ENCODE measurements around the gene BHLHE40. TPM values are rescaled to one million over a fixed set of nuclear protein-coding genes. Genes with fewer than 3 reads are reported as not detected.

The BHLHE40 gene
- total RNA-seq, 4 donors from 2014 or later, result 13.1 to 28.5 (median 20.2) TPM

DNA sequence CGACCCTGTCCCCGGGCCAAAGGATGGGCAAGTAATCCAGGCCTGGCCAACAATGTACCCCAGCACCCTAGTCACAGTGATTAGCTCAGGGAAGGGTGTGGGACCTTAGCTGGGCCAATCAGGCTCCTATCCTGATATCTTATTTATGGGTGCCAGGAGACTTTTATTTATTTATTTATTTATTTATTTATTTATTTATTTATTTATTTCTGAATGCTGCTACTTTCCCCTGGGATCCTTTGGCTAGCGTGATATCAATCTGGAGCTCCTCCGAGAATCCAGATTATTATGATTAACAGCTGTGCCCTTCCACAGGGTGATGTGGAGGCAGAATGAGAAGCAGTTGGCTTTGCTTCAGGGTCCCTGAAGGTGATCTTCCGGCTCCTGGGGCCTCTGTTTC lies 32.2 kb upstream of the BHLHE40 start:
- Histone ChIP-seq H3K4me1 (peaks cover 11 to 18% of the 10 kb centered on the region in 2 donors), H3K9me3 (no peaks in the 10 kb centered on the region), H3K27me3 (no peaks in the 10 kb centered on the region), H3K4me3 (replicated peaks in 1 of 3) (no peak overlapping the region), H3K27ac (no peak overlapping the region), H3K36me3 (no peaks in the 10 kb centered on the region)
- intact Hi-C loops (cut with DNase I), result no loop called here
- WGBS, 2 donors, result 97% methylated on average over 5 of the region's 5 CpGs
- no peak for TF ChIP-seq POLR2A (IDR thresholded peaks at IDR 0.05)
- TF ChIP-seq, protein P1, sequence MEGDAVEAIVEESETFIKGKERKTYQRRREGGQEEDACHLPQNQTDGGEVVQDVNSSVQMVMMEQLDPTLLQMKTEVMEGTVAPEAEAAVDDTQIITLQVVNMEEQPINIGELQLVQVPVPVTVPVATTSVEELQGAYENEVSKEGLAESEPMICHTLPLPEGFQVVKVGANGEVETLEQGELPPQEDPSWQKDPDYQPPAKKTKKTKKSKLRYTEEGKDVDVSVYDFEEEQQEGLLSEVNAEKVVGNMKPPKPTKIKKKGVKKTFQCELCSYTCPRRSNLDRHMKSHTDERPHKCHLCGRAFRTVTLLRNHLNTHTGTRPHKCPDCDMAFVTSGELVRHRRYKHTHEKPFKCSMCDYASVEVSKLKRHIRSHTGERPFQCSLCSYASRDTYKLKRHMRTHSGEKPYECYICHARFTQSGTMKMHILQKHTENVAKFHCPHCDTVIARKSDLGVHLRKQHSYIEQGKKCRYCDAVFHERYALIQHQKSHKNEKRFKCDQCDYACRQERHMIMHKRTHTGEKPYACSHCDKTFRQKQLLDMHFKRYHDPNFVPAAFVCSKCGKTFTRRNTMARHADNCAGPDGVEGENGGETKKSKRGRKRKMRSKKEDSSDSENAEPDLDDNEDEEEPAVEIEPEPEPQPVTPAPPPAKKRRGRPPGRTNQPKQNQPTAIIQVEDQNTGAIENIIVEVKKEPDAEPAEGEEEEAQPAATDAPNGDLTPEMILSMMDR (IDR thresholded peaks at IDR 0.05), result no peak
- no peak for DNase-seq

DNA sequence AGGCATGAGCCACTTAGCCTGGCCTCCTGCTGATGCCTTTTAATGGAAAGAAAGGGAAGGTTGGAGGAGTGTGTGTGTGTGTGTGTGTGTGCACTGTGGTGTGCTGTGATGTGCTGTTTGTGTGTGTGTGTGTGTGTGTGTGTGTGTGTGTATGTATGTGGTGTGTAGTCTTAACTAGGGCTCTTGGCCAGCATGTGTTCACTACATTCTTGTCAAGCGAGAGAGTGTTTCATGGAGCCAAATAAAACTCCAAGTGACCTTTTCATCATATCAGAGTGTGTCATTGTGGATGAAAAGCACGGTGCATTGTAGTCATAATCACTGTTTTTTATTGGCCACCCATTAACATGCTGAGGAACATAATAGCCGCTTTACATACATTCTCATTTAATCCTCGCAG lies 30.8 kb upstream of the BHLHE40 start:
- H3K4me3 ChIP-seq (replicated peaks in 1 of 3), result no peak overlapping the region
- H3K27me3 ChIP-seq, result no peaks in the 10 kb centered on the region
- no peaks in the 10 kb centered on the region for H3K36me3 ChIP-seq
- peaks cover 17 to 24% of the 10 kb centered on the region in 2 donors for H3K4me1 ChIP-seq
- WGBS, 2 donors, result 86 to 89% methylated on average over 4 of the region's 4 CpGs
- TF ChIP-seq, protein P1 (IDR thresholded peaks at IDR 0.05), result no peak
- TF ChIP-seq POLR2A (IDR thresholded peaks at IDR 0.05), result no peak
- H3K27ac ChIP-seq, result no peak overlapping the region
- intact Hi-C loops (cut with DNase I), result no loop called here
- no peaks in the 10 kb centered on the region for H3K9me3 ChIP-seq
- no peak for DNase-seq

DNA sequence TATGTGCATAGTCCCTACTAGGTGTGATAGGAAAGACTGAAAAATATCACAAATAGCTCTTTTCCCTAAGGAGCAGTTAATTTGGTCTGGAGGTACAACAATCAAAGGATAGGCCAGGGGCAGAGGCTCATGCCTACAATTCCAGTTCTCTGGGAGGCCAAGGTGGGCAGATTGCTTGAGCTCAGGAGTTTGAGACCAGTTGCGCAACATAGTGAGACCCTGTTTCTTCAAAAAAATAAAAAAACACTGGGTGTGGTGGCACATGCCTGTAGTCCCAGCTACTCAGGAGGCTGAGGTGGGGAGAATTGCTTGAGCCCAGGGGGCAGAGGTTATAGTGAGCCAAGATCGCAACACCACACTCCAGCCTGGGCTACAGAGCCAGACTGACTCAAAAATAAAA lies 30.2 kb upstream of the BHLHE40 start:
- 88 to 89% methylated on average over 2 of the region's 2 CpGs for WGBS, 2 donors
- DNase-seq, result no peak
- Histone ChIP-seq H3K9me3 (no peaks in the 10 kb centered on the region), H3K27ac (peak overlapping the region in 2 of 3 donors; percentile 36 to 47), H3K36me3 (no peaks in the 10 kb centered on the region), H3K27me3 (no peaks in the 10 kb centered on the region), H3K4me1 (peaks cover 17 to 24% of the 10 kb centered on the region in 2 donors), H3K4me3 (replicated peaks in 1 of 3) (no peak overlapping the region)
- intact Hi-C loops (cut with DNase I), result no loop called here
- no peak for TF ChIP-seq POLR2A (IDR thresholded peaks at IDR 0.05)
- TF ChIP-seq, protein P1 (IDR thresholded peaks at IDR 0.05), result no peak

DNA sequence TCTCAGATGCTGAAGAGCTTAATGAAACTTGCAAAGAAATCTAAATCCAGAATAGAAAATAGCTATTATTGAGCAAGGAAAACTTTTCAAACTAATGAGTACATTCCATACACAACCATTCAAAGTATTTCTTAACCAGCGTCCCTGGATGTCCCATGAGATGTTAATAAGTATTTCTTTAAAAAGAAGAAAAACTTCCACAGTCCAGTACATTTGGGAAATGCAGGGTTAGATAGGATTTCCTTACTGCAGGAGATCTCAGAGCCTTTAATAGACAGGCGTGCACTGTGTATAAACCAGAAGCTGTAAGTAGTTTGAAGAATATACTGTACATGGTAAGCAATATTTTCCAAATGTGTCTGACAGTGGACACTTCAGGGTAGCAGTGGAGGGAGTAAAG lies 29.6 kb upstream of the BHLHE40 start:
- Histone ChIP-seq H3K4me1 (peaks cover 17 to 24% of the 10 kb centered on the region in 2 donors), H3K4me3 (replicated peaks in 1 of 3) (no peak overlapping the region), H3K36me3 (no peaks in the 10 kb centered on the region), H3K9me3 (no peaks in the 10 kb centered on the region), H3K27ac (peak overlapping the region in 2 of 3 donors; percentile 36 to 47), H3K27me3 (no peaks in the 10 kb centered on the region)
- no peak for DNase-seq
- WGBS, 2 donors, result 65 to 74% methylated on average over 2 of the region's 2 CpGs
- no peak for TF ChIP-seq POLR2A (IDR thresholded peaks at IDR 0.05)
- TF ChIP-seq, protein P1 (IDR thresholded peaks at IDR 0.05), result no peak
- intact Hi-C loops (cut with DNase I), result no loop called here

DNA sequence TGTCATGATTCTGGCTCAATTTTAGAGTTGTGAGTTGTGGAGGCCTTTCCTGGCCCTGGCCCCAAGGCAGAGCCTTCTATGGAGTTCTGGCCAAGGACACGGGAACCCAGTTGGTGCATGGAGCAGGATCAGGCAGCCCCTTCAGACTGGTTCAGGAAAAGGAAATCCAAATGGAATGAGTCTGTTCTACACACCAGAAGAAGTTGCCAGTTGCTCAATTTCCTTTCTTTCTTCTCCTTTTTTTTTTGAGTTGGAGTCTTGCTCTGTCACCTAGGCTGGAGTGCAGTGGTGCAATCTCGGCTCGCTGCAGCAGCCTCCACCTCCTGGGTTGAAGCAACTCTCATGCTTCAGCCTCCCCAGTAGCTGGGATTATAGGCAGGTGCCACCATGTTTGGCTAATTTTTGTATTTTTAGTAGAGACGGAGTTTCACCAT lies 28.9 kb upstream of the BHLHE40 start:
- Histone ChIP-seq H3K9me3 (no peaks in the 10 kb centered on the region), H3K36me3 (no peaks in the 10 kb centered on the region), H3K27ac (no peak overlapping the region), H3K4me1 (peaks cover 17 to 24% of the 10 kb centered on the region in 2 donors), H3K4me3 (replicated peaks in 1 of 3) (no peak overlapping the region), H3K27me3 (no peaks in the 10 kb centered on the region)
- DNase-seq, result no peak
- WGBS, 2 donors, result 86 to 89% methylated on average over 4 of the region's 4 CpGs
- no peak for TF ChIP-seq POLR2A (IDR thresholded peaks at IDR 0.05)
- TF ChIP-seq, protein P1 (IDR thresholded peaks at IDR 0.05), result no peak
- intact Hi-C loops (cut with DNase I), result no loop called here
